ENCODE measurements around the gene GNAT2.

DNA sequence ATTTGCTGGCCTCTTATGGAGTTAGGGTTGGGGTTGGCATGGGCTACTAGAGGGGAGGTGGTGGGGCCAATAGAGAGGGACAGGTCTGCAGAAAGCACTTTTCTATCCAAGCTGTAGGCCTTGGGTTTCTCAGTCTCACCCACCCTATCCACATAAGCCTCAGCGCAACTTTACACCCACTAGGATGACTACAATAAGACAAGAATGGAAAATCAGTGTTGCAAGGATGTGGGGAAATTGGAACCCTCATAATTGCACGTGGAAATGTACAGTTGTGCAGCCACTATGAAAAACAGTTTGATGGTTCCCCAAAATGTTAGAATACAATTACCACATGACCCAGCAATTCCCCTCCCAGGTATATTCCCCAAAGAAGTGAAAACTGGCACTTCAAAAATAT, 22.4 kb upstream of the GNAT2 start:
- TF ChIP-seq, protein P1, sequence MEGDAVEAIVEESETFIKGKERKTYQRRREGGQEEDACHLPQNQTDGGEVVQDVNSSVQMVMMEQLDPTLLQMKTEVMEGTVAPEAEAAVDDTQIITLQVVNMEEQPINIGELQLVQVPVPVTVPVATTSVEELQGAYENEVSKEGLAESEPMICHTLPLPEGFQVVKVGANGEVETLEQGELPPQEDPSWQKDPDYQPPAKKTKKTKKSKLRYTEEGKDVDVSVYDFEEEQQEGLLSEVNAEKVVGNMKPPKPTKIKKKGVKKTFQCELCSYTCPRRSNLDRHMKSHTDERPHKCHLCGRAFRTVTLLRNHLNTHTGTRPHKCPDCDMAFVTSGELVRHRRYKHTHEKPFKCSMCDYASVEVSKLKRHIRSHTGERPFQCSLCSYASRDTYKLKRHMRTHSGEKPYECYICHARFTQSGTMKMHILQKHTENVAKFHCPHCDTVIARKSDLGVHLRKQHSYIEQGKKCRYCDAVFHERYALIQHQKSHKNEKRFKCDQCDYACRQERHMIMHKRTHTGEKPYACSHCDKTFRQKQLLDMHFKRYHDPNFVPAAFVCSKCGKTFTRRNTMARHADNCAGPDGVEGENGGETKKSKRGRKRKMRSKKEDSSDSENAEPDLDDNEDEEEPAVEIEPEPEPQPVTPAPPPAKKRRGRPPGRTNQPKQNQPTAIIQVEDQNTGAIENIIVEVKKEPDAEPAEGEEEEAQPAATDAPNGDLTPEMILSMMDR (IDR thresholded peaks at IDR 0.05 in 8 of 11, conservative IDR thresholded peaks at IDR 0.05 in 3 of 11): peak in 1 of 11 experiments; percentile 12
- no peak for TF ChIP-seq POLR2A (IDR thresholded peaks at IDR 0.05)
